Ecto neural progenitor cell (in vitro differentiated cells): ENCODE results near the gene LIF.

Experiments
- DNase-seq: peaks from one replicate; pipeline ENCODE4 v3.0.0-alpha.2; 2018; ENCODE audit warnings: low spot score

Gene LIF

DNA sequence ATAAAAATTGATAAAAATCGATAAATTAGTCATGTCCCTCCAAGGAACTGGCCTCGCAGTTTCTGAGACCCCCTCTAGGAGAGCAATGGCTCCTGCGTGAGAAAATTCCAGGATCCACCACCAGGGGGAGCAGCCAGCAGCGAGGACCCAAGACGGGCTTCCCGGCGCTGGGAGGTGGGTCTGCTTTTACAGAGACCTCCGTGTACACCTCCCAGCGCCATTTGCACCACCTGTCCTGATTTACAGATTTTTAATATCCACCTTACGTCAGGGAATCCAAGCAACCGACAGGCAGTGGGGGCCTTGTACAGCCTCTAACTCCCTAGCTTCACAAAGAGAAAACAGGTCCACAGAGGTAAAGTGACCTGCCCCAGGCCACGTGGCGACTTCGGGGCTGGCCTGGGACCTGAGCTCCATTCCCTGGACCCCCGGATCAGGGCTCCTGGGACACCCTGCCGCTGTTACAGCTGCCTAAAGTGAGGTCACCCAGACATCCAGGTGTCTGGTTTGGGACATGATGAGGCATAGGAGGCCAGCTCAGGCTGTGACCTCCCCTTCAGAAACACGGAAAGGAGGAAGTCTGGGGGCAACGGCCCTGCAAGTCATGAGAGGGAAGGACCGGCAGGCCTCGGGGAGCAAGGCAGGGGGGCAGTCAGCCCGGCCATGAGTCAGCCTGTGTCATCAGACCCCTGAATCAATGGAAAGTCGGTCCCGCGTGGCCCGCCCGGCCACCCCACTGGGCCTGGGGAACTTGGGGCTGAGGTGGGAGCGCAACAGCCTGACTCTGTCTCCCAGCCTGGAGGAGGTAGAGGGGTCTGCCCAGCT lies 16.6 kb upstream of the LIF start:
- DNase-seq: peak; percentile 91

DNA sequence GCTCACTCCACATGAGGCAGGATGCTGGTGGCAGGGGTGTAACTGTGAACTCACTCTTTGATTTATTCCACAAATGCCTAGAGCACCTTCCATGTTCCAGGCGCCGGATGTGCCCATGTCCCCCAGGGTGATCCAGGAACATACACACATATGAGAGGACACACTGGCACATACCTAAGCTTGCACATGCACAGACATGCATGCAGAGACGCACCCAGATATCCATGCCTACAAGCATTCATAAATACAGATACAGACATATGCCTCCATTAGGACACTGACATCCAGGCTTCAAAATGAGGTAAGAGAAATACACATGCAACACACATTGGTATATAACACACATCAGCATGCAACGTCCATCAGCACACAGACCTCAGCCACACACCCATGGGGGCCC lies 15.6 kb upstream of the LIF start:
- DNase-seq: no peak

DNA sequence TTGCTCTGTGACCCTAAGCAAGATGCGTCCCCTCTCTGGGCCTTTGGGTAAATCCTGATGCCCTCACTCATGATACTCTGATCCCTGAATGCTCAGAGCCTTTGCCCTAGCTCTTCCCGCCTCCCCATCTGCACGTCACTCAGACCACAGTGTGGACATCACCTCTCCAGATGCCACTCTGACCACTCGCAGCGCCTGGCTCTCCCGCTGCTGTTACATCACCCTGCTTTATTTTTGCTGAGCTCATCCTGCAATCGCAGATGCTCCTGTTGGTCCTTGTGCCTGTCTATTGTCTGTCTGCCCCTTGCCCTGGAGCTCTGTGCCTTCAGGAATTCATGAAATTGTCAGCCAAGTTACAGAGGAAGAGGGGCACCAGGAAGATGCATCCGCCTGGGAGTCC lies 14.6 kb upstream of the LIF start:
- no peak for DNase-seq

DNA sequence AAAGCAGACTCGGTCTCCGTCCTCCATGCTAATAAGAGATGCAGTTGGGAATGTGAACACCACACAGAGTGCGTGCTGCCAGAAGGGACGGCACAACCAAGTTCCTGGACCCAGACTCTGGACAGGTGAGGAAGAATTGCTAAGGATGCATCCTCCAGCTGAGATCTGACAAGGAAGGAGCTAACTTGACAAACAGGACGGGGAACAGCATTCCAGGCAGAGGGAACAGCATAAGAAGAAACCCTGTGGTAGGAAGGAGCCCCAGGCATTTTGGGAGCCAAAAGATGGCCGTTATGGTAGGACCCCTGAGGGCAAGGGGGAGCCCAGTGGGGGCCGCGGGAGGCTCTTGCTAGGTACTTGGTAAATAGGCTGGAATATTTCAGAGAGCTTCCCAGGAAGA lies 14.1 kb upstream of the LIF start:
- DNase-seq: no peak

DNA sequence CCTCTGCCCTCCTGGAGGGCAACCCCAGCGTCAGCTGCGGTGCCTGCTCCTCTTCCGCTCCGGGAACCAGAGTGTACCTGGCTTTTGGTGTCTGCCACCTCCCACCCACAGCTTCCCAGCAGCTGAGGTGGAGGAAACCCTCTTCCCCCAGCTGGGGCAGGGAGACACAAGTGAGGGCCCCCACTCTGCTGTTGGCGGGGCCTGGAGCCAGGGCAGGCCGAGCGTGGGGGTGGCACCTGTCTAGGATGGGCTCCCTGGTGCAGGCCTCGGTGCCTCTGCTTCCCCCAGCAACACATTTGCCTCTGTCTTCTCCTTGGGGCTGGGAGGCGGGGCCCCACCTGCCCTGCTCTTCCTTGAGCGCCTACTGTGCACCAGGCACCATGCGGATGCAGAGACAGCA lies 13.7 kb upstream of the LIF start:
- no peak for DNase-seq

DNA sequence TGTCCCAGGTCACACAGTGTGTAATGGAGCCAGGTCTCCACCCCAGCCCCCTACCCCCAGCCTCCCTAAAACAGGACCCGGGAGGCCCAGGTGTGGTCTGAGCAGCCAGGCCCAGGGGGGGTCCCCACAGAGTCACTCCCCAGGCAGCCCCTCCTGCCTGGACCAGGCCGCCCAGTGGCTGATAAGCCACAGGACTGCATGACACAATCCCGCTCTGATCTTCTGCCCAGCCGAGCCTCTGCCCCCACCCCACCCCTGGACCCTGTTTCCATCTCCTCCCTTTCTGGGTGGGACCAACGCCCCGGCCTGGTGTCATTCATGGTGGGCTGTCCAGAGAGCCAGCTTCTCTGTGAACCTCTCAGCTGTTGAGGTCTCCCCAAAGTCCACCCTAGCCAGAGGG lies 7.8 kb upstream of the LIF start:
- no peak for DNase-seq

DNA sequence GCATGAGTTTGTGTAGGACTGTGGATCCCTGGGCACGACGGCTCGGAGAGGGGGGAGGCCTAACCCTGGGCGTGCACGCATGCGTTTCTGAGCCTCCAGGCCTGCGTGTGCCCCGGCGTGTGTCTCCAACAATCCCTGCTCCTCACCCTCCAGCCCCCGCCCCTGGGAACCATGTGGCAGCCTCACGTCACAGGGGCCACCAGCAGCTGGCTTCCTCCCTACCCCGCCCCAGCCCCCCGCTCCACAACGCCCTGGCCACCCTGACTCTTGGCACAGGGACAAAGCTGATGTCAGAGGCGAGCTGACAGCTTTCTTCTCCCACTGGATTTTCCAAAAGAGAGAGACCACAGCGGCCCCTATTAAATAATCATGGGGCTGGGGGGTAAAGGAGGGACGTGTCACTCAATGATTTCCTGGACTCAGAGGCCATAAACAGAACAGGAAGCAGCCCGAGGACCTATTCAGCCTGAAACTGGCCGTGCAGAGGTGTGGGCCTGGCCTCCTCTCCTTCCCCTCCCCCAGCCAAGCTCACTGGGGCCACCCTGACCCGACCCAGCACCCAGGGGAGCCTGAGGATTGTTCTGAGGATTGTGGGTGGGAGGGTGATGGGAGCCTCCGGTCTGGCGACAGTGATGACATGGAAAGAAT lies 6.8 kb upstream of the LIF start:
- DNase-seq: no peak

DNA sequence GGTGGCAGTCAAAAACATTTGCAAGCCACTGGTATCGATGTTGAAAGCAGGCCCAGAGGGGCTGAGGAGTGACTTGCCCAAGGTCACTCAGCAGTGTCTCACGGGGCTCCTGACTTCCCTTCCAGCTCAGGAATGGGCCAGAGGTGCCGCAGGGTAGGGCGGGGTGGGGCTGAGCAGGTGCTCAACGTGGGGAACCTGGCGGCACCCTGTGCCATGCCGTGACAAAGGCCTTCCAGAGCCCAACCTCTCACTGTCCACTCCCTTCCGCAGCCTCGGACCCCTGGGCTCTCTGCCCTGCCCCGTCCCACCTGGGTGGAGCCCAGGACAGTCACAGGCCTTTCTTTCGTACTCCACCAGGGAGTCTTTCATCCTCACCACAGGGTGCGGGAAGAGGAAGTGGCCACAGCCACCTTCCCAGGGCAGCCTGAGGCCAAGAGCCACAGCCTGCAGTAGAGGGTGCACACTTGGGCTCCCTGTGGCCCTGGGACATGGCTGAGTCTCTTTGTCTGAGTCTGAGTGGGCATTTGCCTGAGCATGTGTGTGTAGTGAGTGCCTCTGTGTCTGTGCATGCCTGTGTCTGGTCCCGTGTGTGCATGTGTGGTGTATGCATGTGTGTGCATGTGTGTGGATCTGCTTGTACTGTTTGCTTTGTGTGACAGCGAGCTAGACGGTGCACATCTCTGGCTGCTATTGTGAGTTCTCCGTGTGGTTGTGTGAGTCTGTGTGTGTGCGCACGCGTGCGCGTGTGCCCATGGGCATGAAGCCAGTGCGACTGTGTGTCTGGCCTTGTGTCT lies 6.0 kb upstream of the LIF start:
- DNase-seq: no peak

DNA sequence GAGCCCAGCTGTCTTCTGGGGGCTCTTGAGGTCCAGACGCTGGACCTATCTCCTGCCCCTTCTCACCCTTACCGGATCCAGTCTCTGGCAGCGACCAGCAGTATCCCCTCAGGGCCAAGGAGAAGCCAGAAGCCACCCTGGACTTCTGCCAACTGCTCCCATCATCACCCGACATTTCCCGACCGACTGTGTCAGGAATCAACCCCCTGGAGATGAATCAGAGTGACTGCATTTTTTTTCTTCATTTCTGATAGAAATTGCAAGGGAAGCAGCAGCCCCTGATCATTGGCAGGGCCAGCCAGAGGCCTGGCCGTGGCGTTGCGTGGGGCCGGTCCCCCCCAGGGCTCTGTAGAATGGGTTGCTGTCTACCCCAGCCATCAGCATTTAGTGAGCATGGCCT lies 5.2 kb upstream of the LIF start:
- no peak for DNase-seq

DNA sequence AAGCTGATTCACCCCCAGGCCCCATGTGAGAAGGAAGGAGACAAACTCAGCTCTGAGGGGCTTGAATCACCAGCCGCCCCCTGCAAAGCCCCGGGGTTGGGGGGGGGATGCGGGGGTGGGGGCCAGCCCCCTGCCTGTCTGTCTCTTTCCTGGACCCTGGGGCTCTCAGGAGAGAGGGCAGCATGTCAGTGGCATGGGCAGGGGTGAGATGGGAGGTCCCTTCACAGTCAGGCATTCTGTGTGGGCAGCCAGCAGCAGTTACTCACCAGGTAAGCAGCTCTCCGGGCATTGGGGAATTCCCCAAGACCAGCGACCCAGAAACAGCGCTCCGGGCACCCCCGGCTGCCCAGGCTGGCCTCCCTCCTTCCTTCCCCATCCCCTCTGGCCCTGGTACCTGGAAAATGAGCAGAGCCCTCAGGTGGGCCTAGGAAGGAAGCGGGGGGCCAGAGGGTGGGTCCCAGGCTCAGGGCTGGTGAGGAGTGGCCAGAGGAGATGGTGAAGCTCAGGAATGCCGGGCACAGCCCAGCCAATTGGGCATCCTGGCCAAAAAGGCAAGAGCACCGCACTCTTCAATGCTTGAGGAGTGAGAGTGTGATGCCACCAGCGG lies 4.2 kb upstream of the LIF start:
- DNase-seq: no peak

DNA sequence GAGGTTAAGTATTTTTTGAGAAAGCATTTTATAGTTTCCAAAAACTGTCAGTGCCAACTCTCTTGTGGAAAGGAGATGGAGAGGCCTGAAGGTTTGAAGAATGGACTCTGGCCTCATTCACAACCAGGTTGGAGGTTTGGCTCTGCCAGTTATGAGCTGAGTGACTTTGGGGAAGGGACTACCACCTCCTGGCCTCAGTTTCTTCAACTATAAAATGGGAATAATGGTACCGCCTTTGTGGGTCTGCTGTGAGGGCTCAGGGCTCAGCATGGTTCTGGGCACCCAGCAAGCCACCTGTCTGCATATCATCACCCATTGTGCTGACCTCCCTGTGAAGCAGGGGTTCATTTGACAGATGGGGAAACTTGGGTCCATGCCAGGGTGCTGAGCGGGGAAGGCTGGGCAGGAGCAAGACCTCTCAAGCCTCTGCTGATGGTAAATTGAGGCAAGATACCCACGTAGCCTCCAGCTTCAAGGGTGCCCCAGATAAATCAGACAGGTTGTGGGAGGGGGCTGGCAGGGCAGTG lies 3.5 kb upstream of the LIF start:
- no peak for DNase-seq

DNA sequence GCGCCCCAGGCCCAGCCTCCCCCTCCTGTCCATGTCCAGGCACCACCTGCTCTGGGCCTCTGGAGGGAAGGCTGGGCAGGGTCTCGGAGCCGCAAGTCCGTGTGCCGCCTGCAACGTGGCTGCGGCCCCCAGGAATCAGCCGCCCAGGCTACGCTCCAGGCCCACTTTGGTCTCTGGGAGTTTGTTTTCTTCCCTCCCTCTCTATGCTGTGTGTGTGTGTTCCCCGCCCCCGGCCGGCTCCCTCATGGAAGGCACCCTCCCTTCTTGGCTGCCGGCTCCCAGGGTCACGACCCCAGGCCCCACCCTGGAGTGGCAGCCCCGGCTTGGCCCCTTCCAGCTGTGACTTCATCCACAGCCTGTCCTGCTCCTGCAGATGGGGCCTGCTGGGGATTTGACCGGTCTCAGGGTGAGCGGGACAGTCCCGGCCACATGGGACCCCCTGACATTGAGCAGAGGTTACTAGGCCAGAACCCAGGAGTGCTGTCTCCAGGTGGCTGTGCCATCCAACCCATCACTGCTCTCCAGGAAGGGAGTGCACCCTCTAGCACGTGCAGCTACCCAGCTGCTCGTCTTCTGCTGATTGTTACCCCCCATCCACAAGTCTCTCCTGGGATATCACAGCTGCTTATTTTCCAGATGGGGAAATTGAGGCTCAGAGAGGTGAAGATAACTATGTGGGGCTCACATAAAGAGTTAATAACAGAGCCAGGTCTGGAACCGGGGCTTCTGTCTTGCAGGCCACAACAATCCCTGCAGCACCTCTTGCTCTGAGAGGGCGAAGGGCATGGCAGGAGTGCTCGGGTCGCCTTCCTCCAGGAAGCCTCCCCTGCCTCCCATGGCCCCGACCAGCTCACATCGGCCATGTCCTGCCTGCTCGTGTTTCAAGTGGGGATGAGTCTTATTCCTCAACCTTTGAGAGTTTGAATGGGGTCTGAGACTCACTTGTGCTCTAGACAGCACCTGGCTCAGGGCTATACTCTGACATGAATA lies 2.8 kb upstream of the LIF start:
- no peak for DNase-seq

DNA sequence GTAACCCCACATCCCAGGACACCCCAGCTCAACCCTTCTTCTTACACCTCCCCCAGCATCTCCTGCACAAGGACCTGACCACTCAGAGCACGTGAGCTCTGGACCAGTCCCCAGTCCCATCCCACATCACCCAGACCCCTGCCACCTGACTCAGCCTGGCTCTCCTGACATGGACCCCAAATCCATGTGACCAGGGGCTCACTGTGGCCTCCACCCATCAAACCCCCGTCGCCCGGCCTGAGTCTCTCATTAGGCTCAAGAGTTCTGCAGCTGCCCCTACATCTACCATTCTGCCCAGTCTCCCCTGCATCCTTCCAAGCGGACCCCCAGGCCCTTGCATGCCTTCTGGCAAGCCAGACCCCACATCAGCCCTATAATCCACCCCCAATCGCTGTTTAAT lies 1.9 kb upstream of the LIF start:
- no peak for DNase-seq

DNA sequence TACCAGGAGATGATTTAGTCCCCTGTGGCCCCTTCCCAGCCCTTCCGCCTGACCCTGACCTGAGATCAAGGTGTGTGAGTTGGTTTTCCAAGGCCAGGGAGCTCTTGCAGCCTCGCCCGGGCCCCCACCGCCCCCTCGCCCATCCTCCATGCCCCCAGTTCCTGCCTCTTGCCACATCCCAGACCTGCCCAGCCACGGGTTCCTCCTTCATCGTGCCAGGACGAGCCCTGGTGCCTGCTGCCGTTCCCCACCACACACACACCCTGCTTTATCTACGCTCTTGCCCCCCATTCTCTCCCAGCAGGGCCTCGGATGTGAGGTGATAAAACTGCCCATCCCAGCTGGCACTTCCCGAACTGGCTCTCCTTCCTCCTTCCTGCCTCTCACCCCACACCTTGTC lies 1.4 kb upstream of the LIF start:
- DNase-seq: no peak

DNA sequence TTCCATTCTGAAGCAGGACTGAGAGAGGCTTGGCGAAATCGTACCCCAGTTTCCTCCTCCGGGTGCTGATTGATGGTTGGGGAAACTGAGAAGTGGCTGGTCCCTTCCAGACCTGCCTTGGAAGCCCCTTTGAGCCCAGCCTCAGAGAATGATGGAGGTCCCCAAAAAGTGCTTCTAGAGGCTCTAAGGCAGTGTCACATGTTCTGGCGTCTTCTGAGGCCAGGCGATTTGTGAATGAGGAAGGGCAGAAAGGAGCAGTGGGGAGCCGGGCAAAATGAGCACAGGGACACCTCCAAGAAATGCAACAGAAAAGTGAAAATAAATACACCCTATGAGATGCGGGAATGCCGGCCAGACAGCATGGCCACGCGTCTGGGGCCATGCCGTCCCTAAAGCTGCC lies 1.0 kb upstream of the LIF start:
- no peak for DNase-seq

DNA sequence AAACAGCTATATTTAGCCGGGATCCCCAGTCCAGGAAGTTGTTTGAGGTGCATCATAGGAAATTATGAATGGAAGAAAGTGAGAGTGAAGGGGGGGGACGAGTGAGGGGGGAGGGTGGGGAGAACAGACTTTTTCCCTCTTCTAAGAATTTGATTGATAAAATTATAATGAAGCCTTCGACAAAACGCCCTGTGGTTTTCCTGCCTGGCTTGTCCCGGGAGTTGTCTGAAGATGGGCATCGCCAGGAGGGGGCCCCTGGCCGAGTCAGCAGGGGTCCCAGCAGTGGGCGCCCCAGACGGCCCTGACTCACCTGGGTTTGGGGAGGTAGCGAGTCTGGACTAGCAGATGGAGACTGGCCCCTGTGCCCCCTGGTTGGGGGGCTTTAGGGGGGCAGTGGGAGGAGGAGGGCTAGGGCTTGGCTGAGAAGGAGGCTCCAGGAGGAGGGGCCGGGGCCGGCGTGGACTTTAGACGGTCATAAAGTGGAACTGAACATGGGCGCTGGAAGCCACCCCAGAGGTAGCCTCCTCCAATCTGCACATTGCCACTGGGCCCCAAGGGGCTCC lies 336 bp upstream of the LIF start:
- DNase-seq: no peak

DNA sequence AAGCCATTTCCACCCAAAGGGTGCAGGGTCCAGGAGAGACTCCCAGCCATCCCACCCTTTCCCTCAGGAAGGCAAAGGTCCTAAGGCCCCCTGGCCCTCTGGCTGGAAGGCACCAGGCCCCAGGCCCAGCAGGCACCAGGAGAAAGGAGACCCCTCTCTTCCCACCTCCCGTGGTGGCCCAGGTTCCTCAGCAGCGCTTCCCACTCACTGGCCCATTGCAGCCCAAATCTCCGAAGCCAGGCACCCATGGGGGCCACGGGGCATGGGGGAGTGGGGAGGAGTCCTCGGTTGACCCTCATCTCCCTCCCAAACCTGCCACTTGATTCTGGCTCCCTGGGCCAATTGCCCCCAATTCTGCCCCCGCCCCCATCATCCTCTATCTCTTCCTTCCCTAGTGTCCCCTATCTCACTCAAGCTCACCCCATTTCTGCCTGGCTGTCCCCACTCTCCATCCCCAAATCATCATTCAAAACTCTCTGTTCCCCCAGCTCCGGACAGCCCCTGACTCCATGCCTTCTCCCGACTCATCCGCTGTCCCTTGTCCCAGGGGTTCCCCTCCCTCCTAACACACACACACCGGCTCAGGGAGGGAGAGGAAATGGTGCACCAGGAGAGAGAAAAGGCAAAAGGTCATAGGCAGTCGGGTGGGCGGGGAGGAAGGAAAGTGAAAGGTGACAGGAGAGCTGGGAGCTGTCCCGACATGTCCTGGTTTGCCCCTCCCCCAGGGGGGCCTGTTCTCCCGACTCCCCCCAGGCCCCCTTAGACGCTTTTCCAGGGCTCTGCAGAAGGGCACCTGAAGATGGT lies 1.2 kb downstream of the LIF start:
- no peak for DNase-seq

DNA sequence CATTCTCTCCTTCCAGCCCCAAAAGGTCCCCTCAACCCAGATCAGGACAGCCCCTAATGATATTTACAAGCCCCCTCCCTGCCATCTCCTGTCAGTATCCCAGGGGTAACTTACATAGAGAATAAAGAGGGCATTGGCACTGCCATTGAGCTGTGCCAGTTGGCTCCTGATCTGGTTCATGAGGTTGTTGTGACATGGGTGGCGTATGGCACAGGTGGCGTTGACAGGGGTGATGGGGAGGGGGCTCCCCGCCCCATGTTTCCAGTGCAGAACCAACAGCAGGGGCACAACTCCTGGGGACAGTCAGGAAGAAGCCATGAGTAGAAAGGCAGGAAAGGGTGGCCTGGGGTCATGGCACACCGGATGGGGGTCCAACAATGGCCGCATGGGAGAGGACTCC lies 1.9 kb downstream of the LIF start:
- DNase-seq: no peak

DNA sequence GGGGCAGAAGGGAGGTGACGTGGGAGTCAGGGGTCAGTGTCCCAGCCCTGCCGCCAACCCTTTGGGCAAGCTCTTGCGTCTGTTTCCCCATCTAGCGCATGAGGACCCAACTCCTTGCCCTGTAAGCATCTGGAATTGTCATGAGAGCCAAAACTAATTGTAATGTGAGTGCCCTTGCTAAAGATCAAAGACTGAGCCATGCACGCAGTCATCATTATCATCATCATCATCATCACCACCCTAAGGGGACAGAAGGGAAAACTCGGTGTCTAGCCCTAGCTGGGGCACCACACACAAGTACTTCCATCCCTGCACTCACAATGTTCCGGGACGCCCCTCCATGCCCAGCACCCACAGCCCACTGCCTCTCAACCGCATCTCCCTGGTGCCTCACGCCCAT lies 2.5 kb downstream of the LIF start:
- DNase-seq: no peak

DNA sequence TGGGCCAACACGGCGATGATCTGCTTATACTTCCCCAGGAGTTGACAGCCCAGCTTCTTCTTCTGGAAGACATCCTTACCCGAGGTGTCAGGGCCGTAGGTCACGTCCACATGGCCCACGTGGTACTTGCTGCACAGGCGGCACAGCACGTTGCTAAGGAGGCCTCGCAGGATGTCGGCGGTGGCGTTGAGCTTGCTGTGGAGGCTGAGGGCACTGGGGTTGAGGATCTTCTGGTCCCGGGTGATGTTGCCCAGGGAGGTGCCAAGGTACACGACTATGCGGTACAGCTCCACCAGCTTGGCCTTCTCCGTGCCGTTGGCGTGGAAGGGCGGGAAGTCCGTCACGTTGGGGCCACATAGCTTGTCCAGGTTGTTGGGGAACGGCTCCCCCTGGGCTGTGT lies 2.9 kb downstream of the LIF start:
- no peak for DNase-seq
